GM19328 (cell line): Measurements from ENCODE around the gene BTBD16.
A peak's percentile ranks its signal among the peaks of the same experiment; 100 is the strongest.

ENCODE experiments used
- ATAC-seq: cut with Tn5 transposase; IDR thresholded peaks from one replicate; pipeline ENCODE4 v1.9.1; 2021; ENCODE audit warnings: mild to moderate bottlenecking, moderate library complexity; ENCODE audit not compliant: unreplicated experiment

The BTBD16 gene

DNA sequence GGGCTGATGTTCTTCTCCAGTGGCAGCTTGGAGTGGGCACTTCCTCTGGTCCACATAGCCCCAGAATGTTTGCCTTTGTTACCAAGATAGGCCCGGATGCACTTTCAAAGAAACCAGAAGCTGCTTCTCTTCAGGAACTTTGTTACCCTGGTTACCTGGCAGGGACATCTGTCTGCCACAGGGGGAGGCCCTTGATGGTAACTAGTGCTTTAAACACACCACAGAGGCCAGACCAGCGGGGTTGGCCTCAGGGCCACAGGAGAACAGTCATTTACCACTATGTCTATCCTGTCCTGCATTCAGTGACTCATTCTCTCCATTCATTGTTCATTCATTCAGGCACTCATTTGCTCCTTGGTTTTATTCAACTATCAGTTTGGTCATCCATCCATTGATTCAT lies 91.5 kb downstream of the BTBD16 start:
- no peak for ATAC-seq

DNA sequence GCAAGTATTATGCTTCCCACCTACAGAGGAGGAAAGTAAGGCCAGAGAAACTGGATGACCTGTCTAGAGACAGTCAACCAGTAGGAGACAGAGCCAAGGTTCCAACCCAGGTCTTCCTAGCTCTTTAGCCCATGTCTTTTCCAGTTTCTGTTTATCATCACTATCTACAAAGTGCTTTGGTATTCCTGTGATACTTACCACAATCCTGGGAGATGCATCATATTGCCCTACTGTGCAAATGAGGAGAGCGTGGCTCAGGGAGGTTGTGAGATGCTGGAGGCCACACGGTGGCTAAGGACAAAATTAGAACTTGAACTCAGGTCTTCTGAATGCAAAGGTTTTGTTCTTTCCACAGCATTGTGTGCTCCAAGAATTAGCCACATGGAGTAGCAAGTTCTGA lies 92.2 kb downstream of the BTBD16 start:
- ATAC-seq, result no peak

DNA sequence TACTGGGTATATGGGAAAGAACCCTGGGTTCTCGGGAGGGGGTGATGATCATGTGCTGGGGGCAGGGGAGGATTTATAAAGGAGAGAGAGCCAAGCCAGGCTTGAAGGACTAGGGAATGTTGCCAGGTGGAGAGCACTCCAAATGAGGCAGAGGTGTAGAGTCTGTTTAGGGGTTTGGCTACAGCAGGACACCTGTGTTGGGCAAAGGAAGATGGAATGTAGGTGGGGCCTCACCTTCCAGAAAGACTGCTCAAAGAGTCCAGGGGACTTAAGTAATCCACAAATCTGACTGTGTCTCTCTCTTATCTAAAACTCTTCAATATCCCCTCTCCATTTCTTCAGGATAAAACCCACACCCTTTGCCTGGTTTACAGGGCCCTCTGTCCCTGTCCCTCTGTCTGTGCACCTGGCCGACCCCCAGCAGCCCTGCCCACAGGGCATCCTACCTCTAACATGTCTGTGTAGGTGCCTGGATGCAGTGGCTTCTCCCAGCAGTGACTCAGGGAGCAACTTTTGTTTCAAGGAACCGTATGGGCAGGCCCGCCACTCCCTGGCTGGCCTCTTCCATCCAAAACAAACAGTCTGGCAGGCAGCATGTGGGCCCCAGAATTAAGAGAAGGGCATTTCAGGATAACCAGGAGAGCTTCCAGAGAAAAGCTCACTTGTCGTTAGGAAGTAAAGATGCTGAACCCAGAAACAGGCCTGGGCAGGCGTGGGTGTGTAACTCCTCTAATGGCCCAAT lies 92.8 kb downstream of the BTBD16 start:
- no peak for ATAC-seq

DNA sequence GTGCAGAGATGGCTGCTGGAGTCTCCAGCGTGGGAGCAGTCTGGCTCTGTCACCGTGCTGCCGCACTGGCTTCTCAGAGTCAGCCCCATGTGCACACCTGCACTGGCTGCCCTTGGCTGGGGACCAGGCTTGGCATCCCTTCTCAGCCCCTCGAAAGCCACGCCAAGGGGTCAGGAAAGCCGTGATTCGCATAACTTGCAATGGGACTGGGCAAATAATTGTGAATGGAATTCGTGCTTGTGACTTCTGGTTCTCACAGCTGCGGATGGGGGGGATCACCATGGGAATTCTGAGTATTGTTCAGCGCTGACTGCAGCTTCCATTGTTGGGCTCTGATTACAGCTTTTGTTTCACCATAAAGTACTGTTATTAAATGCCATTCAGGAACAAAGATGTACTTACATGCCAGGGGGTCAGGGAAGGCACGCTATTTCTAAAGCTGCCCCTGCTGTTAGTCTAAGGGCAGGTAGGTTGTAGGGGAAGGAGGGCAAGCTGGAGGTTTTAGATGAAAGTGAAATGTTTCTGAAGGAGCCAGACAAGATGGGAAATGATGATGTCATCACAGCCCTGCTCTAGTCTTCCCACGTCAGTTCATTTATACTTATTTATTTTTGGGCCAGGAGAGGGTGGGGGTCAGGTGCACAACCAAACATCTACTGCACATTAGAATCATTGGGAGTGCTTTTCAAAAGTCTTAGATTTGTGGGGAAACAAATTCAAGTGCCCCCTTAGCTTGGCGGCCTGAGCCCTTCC lies 97.6 kb downstream of the BTBD16 start:
- no peak for ATAC-seq

DNA sequence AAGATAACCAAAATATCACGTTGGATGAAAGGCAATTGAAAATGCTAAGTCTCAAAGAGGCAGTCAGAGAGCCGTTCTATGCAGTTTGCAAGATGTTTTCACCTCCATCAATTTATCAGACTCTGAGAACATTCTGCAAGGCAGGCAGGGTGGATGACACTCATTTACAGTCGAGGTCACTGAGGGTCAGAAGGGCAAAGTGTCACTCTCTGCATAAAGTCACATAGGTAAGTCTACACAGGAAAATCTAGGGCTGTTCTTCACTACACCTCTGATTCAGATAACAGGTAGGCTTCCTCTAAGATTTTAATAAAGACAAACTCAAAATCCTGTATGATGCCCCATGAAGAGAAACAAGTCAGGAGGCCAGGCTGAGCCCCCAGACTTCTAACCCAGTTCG lies 102.0 kb downstream of the BTBD16 start:
- no peak for ATAC-seq

DNA sequence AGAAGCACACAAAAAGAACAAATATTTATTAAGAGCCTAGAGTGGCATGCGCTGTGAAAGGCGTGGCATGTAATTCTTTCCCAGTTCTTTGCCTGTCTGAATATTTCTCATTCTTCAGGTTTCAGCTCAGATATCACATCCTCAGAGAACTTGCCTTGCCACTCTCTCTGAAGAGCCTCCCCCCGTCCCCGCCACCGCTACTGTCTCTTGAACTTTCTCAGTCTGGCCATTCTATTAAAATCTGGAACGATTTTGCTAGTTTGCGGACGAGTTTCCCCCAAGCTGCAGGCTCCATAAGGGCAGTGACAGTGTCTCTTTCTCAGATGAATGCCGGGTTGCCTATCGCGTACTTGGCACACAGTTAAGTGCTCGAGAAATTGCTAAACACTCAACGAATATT lies 102.6 kb downstream of the BTBD16 start:
- no peak for ATAC-seq

DNA sequence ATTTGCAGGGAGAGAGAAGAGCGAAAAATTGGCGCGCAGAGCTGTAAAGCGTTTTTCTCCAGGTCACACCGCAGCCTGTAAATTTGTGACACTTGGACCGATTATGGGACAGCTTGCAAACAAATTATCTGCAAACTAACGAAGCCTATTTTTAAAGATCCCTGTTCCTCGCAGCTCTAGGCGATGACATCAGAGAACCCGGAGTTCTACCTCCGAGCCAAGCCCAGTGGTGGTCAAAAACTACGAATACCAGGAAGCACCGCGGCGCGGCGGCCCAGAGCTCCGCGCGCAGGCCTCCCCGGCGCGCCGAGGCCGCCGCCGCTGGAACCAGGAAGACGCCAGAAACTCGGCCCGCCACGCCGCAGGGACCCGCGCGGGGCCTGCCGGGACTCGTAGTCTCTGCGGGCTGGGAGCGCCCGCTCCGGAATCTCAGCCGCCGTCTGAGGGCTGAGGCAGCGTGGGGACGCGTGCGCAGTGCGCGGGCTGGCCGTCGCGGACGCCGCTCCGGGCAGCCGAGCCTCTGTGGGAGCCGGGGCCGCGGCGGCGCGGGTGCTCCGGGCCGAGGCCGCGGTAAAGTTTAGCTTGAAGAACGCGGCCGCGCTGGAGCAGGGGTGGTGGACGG lies 103.3 kb downstream of the BTBD16 start, which contains the start of gene PLEKHA1:
Gene PLEKHA1, plus strand, starts transcription at position 472 of the 622 bp plus-strand sequence. CDS start 18,493 bp downstream, outside the sequence.
- ATAC-seq, result peak; percentile 87

DNA sequence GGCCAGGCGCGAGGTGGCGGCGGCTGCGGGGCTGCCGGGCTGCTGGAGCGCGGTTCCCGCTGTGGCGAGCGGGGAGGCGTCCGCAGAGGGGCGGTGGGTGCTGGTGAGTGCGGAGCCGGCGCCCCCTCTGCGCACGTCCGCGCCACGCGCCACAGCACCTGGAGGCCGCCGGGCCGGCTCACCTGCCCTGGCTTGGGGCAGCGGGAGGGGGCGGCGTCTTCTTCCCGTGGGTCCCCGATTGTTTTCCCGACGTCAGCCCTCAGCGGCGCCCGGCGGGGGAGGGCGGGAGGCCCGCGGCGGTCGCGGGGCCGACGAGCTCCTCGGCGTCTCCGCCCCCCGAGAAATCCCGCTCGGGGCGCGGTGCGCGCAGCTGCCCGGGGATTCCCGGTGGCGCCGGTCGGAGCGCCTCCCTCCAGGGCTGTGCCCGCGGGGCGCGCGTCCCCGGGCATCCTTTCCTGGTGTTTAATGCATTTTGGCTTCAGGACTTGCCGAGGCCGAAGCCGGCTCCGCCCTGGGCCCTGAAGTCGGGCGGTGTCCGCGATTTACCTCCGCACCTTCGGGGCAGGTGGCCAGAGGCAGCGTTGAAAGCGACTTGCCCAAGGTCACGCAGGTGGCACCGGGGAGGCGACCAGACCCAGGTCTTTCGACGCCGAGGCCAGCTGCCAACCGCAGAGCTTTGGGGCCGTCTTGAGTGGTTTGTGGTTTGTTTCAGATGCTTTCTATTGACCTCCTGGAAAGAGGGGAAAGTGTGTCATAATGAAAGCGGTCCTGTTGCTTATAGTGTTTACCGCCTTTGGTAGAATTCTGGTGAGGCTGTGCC lies 104.0 kb downstream of the BTBD16 start:
- ATAC-seq, result peak; percentile 41

DNA sequence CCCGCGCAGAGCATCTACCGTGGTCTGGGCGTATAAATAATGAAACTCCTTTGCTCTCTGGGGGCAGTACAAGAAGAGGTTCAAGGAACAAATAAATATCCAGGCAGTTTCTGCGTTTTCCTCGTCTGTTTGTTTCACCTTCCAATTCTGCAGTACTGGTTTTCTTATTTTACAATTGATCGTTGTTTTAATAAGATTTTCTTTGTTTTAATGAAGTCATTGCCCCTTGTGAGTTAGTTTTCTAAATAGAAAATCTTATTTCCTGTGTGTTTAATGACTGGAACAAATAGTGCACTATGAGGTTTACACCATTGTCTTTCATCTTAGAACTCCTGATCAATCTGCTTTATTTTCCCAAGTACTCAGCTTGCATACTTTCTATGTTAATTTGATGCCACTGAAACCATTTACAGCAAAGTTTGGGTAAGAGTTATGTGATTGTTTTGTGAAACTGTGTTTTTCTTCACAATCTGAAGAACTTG lies 104.6 kb downstream of the BTBD16 start:
- no peak for ATAC-seq

DNA sequence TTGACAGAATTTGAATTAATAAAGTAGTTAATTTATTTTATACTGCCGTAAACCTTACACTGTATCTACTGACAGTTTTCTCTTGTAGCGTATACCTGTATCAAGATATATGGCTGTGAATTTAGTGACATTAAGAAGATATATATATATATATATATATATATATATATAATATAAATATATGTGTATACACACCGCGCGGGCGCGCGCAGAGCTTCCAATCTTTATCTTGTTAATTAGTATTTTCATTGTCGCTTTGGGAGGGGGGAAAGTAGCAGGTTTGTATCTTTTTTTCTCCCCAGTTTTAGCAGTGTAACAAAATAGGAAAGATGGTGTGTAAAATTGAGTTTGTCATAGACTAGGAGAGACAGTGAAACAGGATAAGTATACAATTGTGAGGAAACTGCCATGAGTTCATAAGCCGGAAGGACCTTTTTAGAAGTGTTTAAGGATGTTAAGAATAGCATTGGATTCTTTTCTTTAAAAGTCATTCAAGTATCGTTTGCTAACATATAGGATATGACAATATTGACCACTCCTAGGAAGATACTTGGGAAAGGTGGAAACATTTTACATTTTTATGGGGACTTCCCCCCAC lies 105.4 kb downstream of the BTBD16 start:
- ATAC-seq, result no peak

DNA sequence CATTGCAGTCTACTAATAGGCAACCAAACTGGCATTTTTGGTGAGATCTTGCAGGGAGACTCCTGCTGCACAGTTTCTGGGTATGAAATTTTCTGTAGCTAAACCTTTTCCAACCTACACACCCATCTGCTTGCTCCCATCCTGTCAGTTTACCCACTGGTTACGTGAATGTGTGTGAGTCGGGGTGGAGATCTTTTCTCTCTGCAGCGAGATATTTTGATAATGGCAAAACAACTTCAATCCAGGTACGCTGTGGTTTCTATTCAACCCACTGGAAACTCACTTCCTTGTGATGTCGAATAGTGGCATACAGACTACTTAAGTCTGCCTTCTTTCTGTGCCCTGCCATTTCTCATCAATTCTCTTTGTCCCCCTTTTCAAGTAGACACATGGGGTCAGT lies 107.9 kb downstream of the BTBD16 start:
- no peak for ATAC-seq

DNA sequence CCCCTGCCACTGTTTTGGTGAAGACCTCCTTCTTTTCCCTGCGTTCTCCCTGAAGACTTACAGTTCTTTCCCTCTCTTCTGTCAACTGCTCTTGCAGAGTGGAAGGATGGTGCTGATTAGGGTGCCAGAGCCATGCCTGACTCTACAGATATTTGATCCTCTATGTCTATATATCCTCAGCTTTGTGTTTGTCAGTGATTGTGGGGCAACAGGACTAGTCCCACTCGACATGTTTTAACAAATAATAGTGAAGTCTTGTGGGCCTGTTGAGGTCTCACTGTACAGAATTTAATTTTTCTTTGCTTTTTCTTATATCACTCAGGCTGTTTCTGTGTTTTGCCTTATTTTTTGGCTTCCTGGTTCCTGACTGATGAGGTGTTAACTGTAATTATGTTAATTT lies 108.4 kb downstream of the BTBD16 start:
- ATAC-seq, result no peak

DNA sequence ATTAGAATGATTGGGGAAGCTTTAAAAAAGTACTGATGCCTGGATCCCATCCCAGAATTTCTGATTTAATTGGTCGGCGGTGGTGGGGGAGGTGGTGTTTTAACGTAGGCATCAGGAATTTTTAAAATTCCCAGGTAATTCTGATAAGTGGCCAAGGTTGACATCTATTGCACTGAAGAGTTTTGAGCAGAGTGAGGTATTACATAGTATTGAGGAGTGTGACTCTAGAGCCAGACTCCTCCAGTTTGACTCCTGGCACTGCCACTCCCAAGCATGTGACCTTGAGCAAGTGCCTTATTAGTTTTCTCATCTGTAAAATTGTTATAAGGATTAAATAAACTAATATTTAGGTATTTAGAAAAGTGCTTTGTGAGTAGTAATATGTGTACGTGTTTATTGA lies 109.6 kb downstream of the BTBD16 start:
- no peak for ATAC-seq

DNA sequence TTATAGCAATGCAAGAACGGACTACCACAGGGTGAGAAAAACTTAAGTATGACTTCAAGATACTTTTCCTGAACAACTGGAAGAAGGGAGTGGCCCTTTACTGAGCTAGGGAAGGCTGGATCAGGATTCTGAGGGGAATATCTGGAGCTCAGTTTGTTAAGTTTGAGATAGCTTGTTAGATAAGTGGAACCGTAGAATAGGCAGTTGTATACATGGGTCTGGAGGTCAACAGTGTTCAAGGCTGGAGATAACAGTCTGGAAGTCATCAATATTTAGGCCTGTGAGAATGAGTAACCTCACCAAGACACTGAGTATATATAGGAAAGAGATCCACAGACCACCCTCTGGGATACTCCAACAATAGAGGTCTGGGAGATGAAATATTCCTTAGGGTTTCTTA lies 110.6 kb downstream of the BTBD16 start:
- ATAC-seq, result no peak

DNA sequence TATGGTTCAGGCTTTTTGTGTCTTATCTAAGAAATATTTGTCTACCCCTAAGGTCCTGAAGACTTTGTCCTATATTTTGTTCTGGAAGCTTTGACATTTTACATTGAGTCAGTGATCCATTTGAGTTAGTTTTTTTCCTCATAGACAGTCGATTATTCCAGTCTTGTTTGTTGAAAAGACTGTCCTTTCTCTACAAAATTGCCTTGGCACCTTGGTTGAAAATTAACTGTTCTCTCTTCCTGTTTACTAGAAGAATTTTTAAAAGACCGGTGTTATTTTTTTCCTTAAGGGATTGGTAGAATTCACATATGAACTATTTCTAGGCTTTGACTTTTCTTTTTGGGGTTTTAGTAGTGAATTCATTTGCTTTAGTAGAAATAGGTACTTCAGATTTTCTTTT lies 115.4 kb downstream of the BTBD16 start:
- ATAC-seq, result no peak

DNA sequence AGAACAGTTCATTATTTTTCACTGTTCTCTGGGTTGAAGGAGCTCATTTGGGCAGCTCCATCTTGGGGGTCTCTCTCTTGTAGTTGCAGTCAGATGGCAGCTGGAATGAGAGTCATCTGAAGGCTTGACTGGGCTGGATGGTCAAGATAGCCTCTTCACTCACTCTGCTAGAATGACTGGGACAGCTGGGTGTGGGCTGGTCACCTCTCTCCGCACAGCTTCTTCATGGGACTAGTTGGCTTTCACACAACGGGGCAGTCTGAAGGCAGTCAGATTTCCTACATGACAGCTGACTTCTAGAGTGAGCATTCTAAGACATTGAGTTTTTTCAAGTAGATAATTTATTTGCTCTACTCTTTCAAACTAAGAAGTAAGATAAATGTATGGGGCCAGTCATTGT lies 116.5 kb downstream of the BTBD16 start:
- ATAC-seq, result no peak
